GM19372 (cell line): Measurements from ENCODE around the gene KLHL26.
"Not testable (repeated sequence)": the region's sequence is repeated elsewhere in the genome, so short reads cannot be mapped to it uniquely, and the experiment has no call there.

Experiments used
- ATAC-seq: cut with Tn5 transposase; IDR thresholded peaks from one replicate; pipeline ENCODE4 v1.9.1; 2021; ENCODE audit warnings: mild to moderate bottlenecking, low read depth, moderate library complexity; ENCODE audit not compliant: unreplicated experiment

KLHL26 gene

DNA sequence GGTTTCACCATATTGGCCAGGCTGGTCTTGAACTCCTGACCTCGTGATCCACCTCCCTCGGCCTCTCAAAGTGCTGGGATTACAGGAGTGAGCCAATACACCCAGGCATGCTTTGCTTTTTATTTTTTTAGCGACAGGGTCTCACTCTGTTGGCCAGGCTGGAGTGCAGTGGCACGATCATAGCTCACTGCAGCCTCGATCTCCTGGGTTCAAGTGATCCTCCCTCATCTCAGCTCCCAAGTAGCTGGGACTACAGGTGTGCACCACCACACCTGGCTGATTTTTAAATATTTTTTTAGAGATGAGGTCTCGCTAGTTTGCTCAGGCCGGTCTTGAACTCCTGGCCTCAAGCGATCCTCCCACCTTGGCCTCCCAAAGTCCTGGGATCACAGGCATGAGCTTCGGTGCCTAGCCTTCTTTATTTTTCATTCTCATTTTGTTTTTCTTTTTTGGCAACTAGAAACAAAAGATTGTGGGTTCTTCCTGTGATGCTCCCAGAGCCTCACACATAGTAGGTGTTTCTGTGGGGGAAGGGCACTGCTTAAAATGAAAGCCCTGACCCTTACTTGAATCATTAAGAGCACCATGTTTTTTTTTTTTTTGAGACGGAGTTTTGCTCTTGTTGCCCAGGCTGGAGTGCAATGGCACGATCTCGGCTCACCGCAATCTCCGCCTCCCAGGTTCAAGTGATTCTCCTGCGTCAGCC is 36.0 kb upstream of the KLHL26 start:
- ATAC-seq: not testable (repeated sequence)

GRCh38 chr19:18601875-18602274 is 35.0 kb upstream of the KLHL26 start:
- no peak for ATAC-seq

GRCh38 chr19:18603255-18603957 is 33.4 kb upstream of the KLHL26 start:
- no peak for ATAC-seq

GRCh38 chr19:18603958-18604819 is 32.6 kb upstream of the KLHL26 start:
- no peak for ATAC-seq

GRCh38 chr19:18604820-18605159 is 32.0 kb upstream of the KLHL26 start:
- no peak for ATAC-seq

- no peak for ATAC-seq
Measured at GRCh38 chr19:18605196-18605545, 31.7 kb upstream of the KLHL26 start.

- no peak for ATAC-seq
Measured at GRCh38 chr19:18605546-18606280, 31.1 kb upstream of the KLHL26 start.

DNA sequence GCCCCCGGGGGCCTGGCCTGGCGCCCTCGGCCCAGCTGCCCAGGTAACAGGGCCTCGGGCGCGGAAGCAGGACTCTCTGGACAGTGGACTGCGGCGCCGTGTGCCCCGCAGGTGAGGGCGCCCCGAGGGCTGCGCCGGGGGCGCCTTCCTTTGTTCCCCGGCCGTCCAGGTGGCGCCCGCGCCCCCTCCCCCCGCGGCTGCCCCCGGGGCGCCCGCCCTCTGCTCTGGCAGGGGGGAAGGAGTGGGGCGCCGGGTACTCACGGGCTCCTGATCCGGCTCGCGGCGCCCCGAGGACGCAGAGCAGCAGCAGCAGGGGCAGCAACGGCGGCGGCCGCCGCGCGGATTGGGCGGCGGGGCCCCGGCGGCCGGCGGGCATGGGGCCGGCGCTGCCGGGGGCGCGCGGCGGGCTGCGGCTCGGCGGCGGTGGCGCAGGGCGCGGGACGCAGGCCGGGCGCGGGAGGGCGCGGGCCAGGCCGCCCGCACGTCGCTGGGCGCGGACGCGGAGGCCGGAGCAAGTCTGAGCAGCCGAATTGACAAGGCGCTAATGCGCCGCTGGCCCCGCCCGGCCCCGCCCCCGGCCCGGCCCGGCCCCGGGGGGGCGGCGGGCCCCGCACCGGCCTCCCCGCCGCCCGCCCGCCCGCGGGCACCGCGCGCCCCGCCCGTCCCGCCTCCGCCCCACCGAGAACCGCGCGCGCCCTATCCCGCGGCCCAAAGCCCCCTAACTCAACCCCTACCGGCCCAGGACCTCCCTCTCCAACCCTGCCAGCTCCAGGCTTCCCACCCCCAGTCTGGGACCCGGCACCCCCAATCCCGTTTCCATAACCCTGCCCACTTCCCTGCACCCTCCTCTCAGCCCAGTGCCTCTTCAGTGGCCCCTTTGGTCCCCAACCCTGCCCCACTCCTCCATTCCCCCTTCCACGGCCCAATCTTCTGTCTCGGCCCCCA is 30.3 kb upstream of the KLHL26 start, which contains the start of gene CRLF1:
Gene CRLF1 (minus strand): TSS at position 519 of the 945 bp plus-strand sequence. CDS start 143 bp downstream, at position 376.
- no peak for ATAC-seq

GRCh38 chr19:18607226-18608101 is 29.4 kb upstream of the KLHL26 start:
- ATAC-seq: no peak

GRCh38 chr19:18608102-18608804 is 28.6 kb upstream of the KLHL26 start:
- ATAC-seq: no peak

GRCh38 chr19:18608805-18609716 is 27.8 kb upstream of the KLHL26 start:
- ATAC-seq: no peak

DNA sequence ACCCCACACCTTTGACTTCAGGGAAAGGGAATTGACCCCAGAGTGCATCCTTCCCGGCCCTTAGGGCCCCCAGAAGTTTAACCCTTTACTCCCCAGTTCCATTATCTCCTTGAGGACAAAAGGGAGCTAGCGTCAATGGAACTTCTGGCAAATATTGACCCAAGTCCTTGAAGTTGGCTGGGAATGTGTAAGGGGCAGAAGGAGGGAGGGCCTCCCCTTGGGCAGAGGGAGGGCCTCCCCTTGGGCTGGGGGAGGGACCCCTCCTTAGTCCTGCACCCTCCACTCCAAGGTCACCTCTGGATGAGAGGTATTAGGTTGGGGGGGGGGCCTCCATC is 27.1 kb upstream of the KLHL26 start:
- no peak for ATAC-seq

DNA sequence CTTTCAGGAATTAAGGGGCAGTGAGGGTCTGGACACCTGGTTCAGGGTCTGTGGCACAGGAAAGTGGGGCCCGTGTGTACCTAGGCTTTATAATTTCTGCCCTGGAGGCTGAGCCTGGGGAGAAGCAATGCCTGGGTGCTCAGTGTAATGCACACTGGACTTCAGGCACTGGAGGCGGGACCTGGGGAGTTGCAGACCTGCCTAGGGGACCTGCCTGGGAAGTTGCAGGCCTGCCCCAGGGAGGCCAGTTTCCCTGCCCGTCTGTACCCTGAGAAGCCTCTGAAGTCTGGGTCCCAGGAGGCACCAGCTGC is 26.6 kb upstream of the KLHL26 start:
- no peak for ATAC-seq

DNA sequence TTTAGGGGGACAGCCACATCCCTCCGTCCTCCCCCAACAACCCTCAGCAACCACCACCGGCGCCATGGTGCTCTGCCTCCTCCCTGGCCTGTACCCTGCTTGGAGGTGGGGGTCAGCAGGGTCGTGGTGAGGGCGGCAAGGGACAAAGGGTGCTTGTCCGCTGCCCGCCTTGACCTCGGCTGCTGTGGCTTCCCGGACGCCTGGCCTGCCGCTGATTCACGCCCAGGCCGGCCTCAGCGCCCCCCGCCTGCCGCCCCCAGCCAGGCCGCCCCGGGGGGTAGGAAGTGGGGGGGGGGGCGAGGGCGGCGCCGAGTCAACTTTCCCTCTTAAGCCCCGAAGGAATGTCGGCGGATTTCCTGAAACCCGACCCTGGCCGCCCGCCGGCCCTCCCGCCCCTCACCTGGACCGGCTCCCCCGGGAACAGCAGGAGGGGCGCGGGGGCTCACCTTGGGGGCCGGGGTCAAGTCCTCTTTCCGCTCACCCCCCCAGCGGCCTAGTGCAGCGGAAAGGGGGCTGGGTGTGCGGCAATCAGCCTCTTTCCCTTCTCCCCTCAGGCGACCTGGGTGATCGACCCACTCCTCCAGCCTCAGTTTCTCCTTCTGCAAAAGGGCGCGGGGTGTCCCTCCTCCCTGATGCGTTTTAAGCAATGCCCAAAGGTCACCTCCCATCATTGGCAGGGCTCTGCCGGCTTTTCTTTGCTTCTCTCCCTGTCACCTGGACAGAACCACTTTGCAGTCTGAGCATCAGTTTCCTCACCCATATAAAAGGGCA is 26.1 kb upstream of the KLHL26 start:
- no peak for ATAC-seq

GRCh38 chr19:18611327-18612050 is 25.3 kb upstream of the KLHL26 start:
- ATAC-seq: no peak
